NCI-H2227 (cell line): ENCODE results near the gene L3MBTL4.

Experiments
- DNase-seq: peaks from one replicate; lab custom pipeline; 2025; ENCODE audit not compliant: unreplicated experiment; lab: John Stamatoyannopoulos, UW

L3MBTL4 gene

DNA sequence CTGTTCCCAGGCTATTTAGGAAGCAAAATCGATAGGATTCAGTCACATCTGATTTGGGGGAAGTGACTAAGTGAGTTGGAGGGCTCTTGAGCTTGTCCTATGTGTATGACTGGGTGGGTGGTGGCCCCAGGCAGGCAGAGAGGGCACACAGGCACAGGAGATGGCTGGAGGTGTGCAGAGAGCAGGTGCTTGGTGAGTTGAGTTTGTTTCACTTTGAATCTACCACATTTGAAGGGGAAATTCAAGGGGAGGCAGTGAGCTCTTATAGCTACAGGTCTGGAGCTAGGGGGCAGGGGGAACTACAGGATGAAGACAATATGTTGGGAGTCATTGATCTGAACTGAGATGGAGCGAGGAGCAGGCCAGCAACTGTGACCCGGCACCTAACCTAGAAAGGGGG lies 476.9 kb downstream of the L3MBTL4 start:
- DNase-seq: no peak

DNA sequence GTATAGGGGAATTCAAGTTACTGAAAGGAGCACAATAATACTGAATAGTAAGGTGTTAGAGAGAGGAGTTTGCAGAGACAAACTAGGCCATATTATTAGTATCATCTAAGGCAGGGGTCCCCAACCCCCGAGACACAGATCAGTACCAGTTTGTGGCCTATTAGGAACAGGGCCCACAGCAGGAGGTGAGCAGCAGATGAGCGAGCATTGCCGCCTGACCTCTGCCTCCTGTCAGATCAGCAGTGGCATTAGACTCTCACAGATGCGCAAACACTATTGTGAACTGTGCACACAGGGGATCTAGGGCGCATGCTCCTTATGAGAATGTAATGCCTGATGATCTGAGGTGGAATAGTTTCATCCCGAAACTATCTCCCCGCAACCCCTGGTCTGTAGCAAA lies 477.6 kb downstream of the L3MBTL4 start:
- DNase-seq: no peak

GRCh38 chr18:5930789-5931188 lies 483.9 kb downstream of the L3MBTL4 start:
- no peak for DNase-seq

DNA sequence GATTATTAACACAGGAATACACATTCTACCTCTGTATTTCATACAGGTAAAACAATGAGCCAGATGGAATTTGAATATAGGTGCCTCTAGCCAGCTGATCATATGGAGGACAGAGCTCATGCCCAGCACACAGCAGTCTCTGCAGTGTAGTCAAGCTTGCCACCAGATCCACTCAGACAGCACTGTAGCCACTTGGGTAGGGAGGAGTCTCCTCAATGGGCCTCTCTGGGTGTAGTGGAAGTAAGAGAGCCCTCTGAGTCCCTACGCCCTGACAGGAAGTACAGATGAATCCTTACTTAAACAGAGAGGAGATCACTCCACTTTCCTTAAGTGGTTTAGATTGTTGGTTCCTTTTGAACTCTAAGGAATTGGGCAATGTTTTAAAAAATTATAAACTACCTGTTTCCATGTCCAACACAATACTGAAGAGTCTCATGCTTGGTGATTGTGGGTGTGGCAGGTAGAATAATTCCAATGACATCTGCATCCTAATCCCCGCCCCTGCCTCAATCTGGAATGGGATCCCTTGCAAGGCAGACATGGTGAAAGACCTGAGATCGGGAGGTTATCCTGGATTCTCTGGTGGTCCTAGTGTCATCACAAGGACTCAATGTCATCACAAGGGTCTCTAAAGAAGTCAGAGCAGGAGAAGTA lies 496.4 kb downstream of the L3MBTL4 start:
- no peak for DNase-seq

DNA sequence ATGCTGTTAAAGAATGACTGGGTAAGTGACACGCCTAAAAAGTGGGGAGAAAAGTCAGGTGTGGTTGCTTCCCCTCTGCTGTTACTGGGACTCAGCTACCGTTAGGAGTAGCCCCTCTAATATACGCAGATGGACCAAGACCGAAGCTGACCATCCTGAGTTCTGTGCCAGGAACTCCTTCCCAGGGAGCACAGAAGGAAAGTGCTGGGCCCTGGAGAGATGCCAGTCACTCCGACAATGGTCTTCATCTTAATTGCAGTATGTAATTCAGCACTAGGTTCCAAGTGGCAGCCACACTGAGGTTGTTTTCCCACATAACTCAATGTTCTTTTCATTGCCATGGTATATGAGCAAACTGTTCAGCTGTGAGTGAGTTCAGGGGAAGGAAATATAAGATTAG lies 499.8 kb downstream of the L3MBTL4 start:
- no peak for DNase-seq

DNA sequence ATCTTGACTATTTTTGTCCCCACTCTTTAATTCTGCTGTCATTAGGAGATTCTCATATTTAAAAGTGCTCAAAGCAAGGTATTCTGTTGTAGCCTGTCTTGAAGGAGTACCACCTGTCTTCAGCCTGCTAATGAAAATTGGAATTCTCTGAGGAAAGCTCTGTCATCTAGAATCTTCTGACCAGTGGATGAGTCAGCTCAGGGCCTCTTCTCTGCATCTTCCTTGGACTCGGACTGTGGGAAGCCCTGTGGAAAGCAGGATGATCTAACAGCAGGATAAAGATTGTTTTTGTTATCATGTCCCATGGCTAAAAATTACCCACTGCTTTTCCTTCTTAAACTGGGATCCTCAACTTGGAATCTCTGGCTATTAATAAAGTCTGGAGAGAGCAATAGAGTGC lies 500.7 kb downstream of the L3MBTL4 start:
- DNase-seq: no peak

DNA sequence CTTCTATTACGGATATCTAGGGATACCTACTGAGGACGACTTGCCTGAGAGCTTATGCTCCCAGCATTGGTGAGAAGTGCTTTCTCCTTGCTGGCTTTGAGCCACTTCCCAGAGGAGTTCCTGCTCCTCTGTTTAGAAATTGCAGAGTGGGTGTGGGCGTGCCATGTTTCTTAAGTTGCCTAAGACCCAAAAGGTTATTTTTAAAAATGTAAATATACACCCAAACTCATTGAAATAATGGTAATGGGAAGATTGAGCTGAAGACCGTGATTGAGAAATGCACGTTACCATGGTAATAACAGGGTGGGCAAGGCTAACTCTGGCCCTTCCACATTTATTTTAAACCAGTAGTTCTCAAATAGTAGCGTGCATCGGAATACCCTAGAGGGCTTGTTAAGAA lies 502.1 kb downstream of the L3MBTL4 start:
- no peak for DNase-seq

- no peak for DNase-seq
Measured at GRCh38 chr18:5909125-5909524, 505.6 kb downstream of the L3MBTL4 start.
